HG03378 (cell line): ENCODE results near the gene LCN12.

ENCODE experiments used
- ATAC-seq: cut with Tn5 transposase; IDR thresholded peaks from one replicate; pipeline ENCODE4 v1.9.1; 2021; ENCODE audit warnings: mild to moderate bottlenecking, moderate library complexity; ENCODE audit not compliant: unreplicated experiment

Gene LCN12

GRCh38 chr9:136972335-136972734 is 20.3 kb downstream of the LCN12 start:
- ATAC-seq, result no peak

GRCh38 chr9:136972743-136973142 is 20.7 kb downstream of the LCN12 start:
- ATAC-seq, result no peak

GRCh38 chr9:136973618-136974617 is 21.8 kb downstream of the LCN12 start:
- no peak for ATAC-seq

- ATAC-seq, result no peak
Observed at GRCh38 chr9:136974817-136975535, 22.9 kb downstream of the LCN12 start.

GRCh38 chr9:136975644-136976043 is 23.6 kb downstream of the LCN12 start:
- ATAC-seq, result no peak

- ATAC-seq, result no peak
Observed at GRCh38 chr9:136977223-136977622, 25.1 kb downstream of the LCN12 start, which contains the start of gene PTGDS. Gene PTGDS (plus strand): TSS chr9:136977504. CDS start chr9:136977579, 75 bp downstream.

GRCh38 chr9:136977649-136978072 is 25.6 kb downstream of the LCN12 start:
- no peak for ATAC-seq

GRCh38 chr9:136978073-136978864 is 26.2 kb downstream of the LCN12 start:
- no peak for ATAC-seq

DNA sequence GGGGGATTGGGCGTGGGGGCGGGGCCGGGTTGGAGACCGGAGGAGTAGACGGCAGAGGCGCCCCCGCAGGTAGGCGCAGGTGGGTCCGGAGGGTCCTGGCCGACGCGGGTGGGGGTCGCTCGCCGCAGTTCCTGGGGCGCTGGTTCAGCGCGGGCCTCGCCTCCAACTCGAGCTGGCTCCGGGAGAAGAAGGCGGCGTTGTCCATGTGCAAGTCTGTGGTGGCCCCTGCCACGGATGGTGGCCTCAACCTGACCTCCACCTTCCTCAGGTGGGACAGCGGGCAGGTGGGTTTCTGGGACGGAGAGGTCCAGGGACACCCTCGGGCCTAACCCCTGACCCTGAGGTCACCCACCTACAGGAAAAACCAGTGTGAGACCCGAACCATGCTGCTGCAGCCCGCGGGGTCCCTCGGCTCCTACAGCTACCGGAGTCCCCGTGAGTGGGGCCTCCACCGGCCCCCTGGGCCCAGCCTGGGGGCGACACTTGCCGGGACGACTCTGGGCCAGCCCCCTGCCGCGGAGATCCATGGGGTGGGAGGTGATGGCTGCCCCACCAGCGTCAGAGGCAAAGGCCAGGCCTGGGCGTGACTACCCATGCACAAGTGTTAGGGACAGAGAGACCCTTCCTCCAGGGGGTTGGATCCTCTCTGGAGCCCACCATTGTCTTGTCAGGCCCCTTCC is 26.9 kb downstream of the LCN12 start:
- no peak for ATAC-seq

GRCh38 chr9:136979769-136980587 is 27.9 kb downstream of the LCN12 start:
- ATAC-seq, result no peak

- no peak for ATAC-seq
Observed at GRCh38 chr9:136980669-136981478, 28.8 kb downstream of the LCN12 start.

GRCh38 chr9:136981588-136982231 is 29.6 kb downstream of the LCN12 start:
- no peak for ATAC-seq

DNA sequence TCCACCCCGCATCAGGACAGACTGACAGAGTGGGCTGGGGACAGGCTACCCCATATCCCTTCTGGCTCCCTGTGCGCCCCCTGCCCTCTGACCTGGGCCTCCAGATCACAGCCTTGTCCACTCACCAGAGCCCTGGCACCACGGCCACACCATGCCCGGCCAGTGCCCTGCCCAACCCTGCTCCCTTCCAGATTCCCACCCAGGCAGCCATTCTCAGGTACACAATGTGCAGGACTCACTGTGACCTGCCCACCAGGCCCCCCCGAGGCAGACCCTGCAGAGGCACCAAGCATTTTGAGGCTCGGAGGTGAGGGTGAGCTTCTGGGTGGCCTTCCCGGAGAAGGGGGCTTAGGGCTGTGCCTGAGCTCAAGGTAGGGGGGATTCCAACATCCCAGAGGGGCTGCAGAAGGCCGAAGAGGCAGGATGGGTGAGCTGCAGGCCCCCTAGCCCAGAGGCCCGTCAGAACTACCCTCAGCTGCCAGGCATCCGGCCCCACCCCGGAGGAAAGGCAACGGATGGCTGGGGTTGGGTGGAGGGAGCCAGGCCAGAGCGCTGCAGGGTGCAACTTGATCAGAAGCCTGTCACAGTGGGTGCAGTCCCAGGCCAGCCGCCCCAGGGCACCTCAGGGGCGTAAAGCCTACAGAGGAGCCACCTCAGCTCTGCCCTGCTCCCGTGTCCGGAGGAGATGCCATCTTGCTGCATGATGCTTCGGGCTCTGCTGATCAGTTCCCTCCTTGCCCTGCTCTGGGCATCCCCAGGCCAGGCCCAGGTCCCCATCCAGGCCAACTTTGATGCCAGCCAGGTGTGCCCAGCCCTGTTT is 30.4 kb downstream of the LCN12 start, which contains the start of gene LCNL1:
Gene LCNL1, plus strand, starts transcription at position 762 of the 820 bp plus-strand sequence. CDS start 594 bp downstream, outside the sequence.
- no peak for ATAC-seq

- no peak for ATAC-seq
Observed at GRCh38 chr9:136983167-136983566, 31.1 kb downstream of the LCN12 start.

GRCh38 chr9:136983656-136984314 is 31.7 kb downstream of the LCN12 start:
- ATAC-seq, result no peak

GRCh38 chr9:136984464-136985026 is 32.5 kb downstream of the LCN12 start:
- no peak for ATAC-seq
